ENCODE results near the gene TMEM106B.
A peak's percentile ranks its signal among the peaks of the same experiment; 100 is the strongest.

TMEM106B gene

GRCh38 chr7:12211711-12212485 is 804 bp downstream of the TMEM106B start:
- TF ChIP-seq GABPA (IDR thresholded peaks at IDR 0.05; ENCODE audit: low read depth), result no peak
- no peak for TF ChIP-seq CTCF (IDR thresholded peaks at IDR 0.05; ENCODE audit: insufficient read depth, low read length)
- TF ChIP-seq REST (IDR thresholded peaks at IDR 0.05; ENCODE audit: insufficient replicate concordance, low read depth), result no peak
- no peak for TF ChIP-seq POLR2AphosphoS5 (IDR thresholded peaks at IDR 0.05; ENCODE audit: low read depth)
- no peak for TF ChIP-seq SPI1 (IDR thresholded peaks at IDR 0.05; ENCODE audit: borderline replicate concordance, low read depth)

GRCh38 chr7:12217311-12217710 is 6.2 kb downstream of the TMEM106B start:
- Histone ChIP-seq H3K27me3 (ENCODE audit: insufficient read depth, poor library complexity, severe bottlenecking) (no peaks in the 10 kb centered on the region), H3K27ac (replicated peaks) (no peak overlapping the region), H3K4me3 (replicated peaks; ENCODE audit: insufficient read depth, low read length) (no peak overlapping the region)
- no peak for DNase-seq (ENCODE audit: low read depth in 1 of 2, low spot score in 1 of 2)
- no peak for TF ChIP-seq CTCF (IDR thresholded peaks at IDR 0.05; ENCODE audit: insufficient read depth, low read length)
- no peak for TF ChIP-seq GABPA (IDR thresholded peaks at IDR 0.05; ENCODE audit: low read depth)
- no peak for TF ChIP-seq REST (IDR thresholded peaks at IDR 0.05; ENCODE audit: insufficient replicate concordance, low read depth)
- TF ChIP-seq POLR2AphosphoS5 (IDR thresholded peaks at IDR 0.05; ENCODE audit: low read depth), result no peak
- TF ChIP-seq SPI1 (IDR thresholded peaks at IDR 0.05; ENCODE audit: borderline replicate concordance, low read depth), result no peak

More at GRCh38 chr7:12211711-12212485, 804 bp downstream of the TMEM106B start:
- DNase-seq (ENCODE audit: low read depth in 1 of 2, low spot score in 1 of 2), result no peak
- H3K4me3 ChIP-seq (replicated peaks; ENCODE audit: insufficient read depth, low read length), result peak overlapping the region; percentile 76
- peak overlapping the region; percentile 83 for H3K27ac ChIP-seq (replicated peaks)
- H3K27me3 ChIP-seq (ENCODE audit: insufficient read depth, poor library complexity, severe bottlenecking), result no peaks in the 10 kb centered on the region

- Histone ChIP-seq H3K27me3 (ENCODE audit: insufficient read depth, poor library complexity, severe bottlenecking) (no peaks in the 10 kb centered on the region), H3K27ac (replicated peaks) (no peak overlapping the region), H3K4me3 (replicated peaks; ENCODE audit: insufficient read depth, low read length) (no peak overlapping the region)
- no peak for TF ChIP-seq SPI1 (IDR thresholded peaks at IDR 0.05; ENCODE audit: borderline replicate concordance, low read depth)
- TF ChIP-seq GABPA (IDR thresholded peaks at IDR 0.05; ENCODE audit: low read depth), result no peak
- TF ChIP-seq REST (IDR thresholded peaks at IDR 0.05; ENCODE audit: insufficient replicate concordance, low read depth), result no peak
- no peak for TF ChIP-seq CTCF (IDR thresholded peaks at IDR 0.05; ENCODE audit: insufficient read depth, low read length)
- no peak for TF ChIP-seq POLR2AphosphoS5 (IDR thresholded peaks at IDR 0.05; ENCODE audit: low read depth)
- no peak for DNase-seq (ENCODE audit: low read depth in 1 of 2, low spot score in 1 of 2)
Observed at GRCh38 chr7:12220389-12221046, 9.4 kb downstream of the TMEM106B start.
